ENCODE results near the gene PLAC9.

PLAC9 gene

DNA sequence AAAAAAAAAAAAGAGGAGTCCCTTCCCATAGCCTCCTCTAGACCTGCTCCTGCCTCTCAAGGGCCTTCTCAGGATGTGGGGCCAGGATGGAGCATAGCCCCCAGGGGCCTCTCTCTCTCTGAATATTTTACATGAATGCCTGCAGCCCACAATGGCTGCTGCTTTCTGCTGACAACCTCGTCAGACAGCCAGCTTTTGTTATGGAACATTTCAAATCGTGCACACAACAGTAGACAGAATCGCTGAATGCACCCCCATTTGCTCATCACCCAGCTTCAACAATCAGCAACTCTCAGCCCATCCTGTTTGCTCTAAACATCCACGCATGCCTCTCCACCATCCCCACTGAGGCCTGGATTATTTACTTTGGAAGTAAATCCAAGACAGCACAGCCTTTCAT, 5.4 kb downstream of the PLAC9 start:
- Histone ChIP-seq H3K9me3 (replicated peaks; ENCODE audit: insufficient read depth, low read length) (no peaks in the 10 kb centered on the region), H3K9ac (ENCODE audit: low read length) (no peak overlapping the region), H3K4me3 (ENCODE audit: low read length) (no peak overlapping the region), H2AFZ (ENCODE audit: low read length) (no peak overlapping the region), H3K27me3 (replicated peaks; ENCODE audit: insufficient read depth, low read length) (no peaks in the 10 kb centered on the region), H3K79me2 (ENCODE audit: low read length) (no peaks in the 10 kb centered on the region), H3K36me3 (replicated peaks; ENCODE audit: insufficient read depth, low read length) (no peaks in the 10 kb centered on the region), H3K4me2 (ENCODE audit: low read depth, low read length) (no peak overlapping the region), H3K4me1 (ENCODE audit: low read length) (no peaks in the 10 kb centered on the region), H3K27ac (ENCODE audit: low read length) (no peak overlapping the region), H3K9me2 (replicated peaks; ENCODE audit: insufficient read depth, low read length) (no peaks in the 10 kb centered on the region), H3F3A (ENCODE audit: insufficient read depth, low read length) (no peaks in the 10 kb centered on the region), H4K20me1 (ENCODE audit: insufficient read depth, low read length) (no peaks in the 10 kb centered on the region)
- no peak for TF ChIP-seq EZH2 (optimal IDR thresholded peaks at IDR 0.05; ENCODE audit: low read depth, low read length)
- TF ChIP-seq CTCF (IDR thresholded peaks at IDR 0.05; ENCODE audit: low read length) = no peak
- TF ChIP-seq EZH2phosphoT487 (IDR thresholded peaks at IDR 0.05; ENCODE audit: low read length) = no peak
- no peak for DNase-seq

GRCh38 chr10:80139265-80139664, 6.7 kb downstream of the PLAC9 start:
- H3F3A ChIP-seq (ENCODE audit: insufficient read depth, low read length) = peaks cover 6% of the 10 kb centered on the region; the same call in 1 of the 2 replicates
- no peak overlapping the region for H3K27ac ChIP-seq (ENCODE audit: low read length)
- H3K4me1 ChIP-seq (ENCODE audit: low read length) = no peaks in the 10 kb centered on the region
- no peak for DNase-seq
- no peaks in the 10 kb centered on the region for H3K9me2 ChIP-seq (replicated peaks; ENCODE audit: insufficient read depth, low read length)
- H3K36me3 ChIP-seq (replicated peaks; ENCODE audit: insufficient read depth, low read length) = no peaks in the 10 kb centered on the region
- no peak overlapping the region for H3K9ac ChIP-seq (ENCODE audit: low read length)
- no peak overlapping the region for H2AFZ ChIP-seq (ENCODE audit: low read length)
- H3K79me2 ChIP-seq (ENCODE audit: low read length) = no peaks in the 10 kb centered on the region
- TF ChIP-seq EZH2 (optimal IDR thresholded peaks at IDR 0.05; ENCODE audit: low read depth, low read length) (no peak), CTCF (IDR thresholded peaks at IDR 0.05; ENCODE audit: low read length) (no peak), EZH2phosphoT487 (IDR thresholded peaks at IDR 0.05; ENCODE audit: low read length) (no peak)
- H4K20me1 ChIP-seq (ENCODE audit: insufficient read depth, low read length) = no peaks in the 10 kb centered on the region
- no peak overlapping the region for H3K4me3 ChIP-seq (ENCODE audit: low read length)
- no peaks in the 10 kb centered on the region for H3K9me3 ChIP-seq (replicated peaks; ENCODE audit: insufficient read depth, low read length)
- H3K4me2 ChIP-seq (ENCODE audit: low read depth, low read length) = no peak overlapping the region
- H3K27me3 ChIP-seq (replicated peaks; ENCODE audit: insufficient read depth, low read length) = no peaks in the 10 kb centered on the region

GRCh38 chr10:80140251-80140650, 7.7 kb downstream of the PLAC9 start:
- no peak for DNase-seq
- Histone ChIP-seq H3K27ac (ENCODE audit: low read length) (no peak overlapping the region), H3F3A (ENCODE audit: insufficient read depth, low read length) (peaks cover 14% of the 10 kb centered on the region), H3K36me3 (replicated peaks; ENCODE audit: insufficient read depth, low read length) (no peaks in the 10 kb centered on the region), H3K9ac (ENCODE audit: low read length) (no peak overlapping the region), H3K79me2 (ENCODE audit: low read length) (no peaks in the 10 kb centered on the region), H2AFZ (ENCODE audit: low read length) (no peak overlapping the region), H3K27me3 (replicated peaks; ENCODE audit: insufficient read depth, low read length) (no peaks in the 10 kb centered on the region), H3K9me3 (replicated peaks; ENCODE audit: insufficient read depth, low read length) (no peaks in the 10 kb centered on the region), H3K9me2 (replicated peaks; ENCODE audit: insufficient read depth, low read length) (no peaks in the 10 kb centered on the region), H3K4me1 (ENCODE audit: low read length) (peaks cover 5% of the 10 kb centered on the region), H4K20me1 (ENCODE audit: insufficient read depth, low read length) (no peaks in the 10 kb centered on the region), H3K4me2 (ENCODE audit: low read depth, low read length) (no peak overlapping the region), H3K4me3 (ENCODE audit: low read length) (no peak overlapping the region)
- TF ChIP-seq CTCF (IDR thresholded peaks at IDR 0.05; ENCODE audit: low read length) = no peak
- no peak for TF ChIP-seq EZH2phosphoT487 (IDR thresholded peaks at IDR 0.05; ENCODE audit: low read length)
- no peak for TF ChIP-seq EZH2 (optimal IDR thresholded peaks at IDR 0.05; ENCODE audit: low read depth, low read length)

Data from MM.1S (cell line).